ENCODE measurements around the gene NDUFA11. TPM values are rescaled to one million over a fixed set of nuclear protein-coding genes. Genes with fewer than 3 reads are reported as not detected.

The NDUFA11 gene
- total and polyA plus RNA-seq, 2 of the 13 experiments (the other 11 are each of a cell fraction or from before 2014, with no cell fraction given): 286 to 378 TPM

- TF ChIP-seq, protein P1, sequence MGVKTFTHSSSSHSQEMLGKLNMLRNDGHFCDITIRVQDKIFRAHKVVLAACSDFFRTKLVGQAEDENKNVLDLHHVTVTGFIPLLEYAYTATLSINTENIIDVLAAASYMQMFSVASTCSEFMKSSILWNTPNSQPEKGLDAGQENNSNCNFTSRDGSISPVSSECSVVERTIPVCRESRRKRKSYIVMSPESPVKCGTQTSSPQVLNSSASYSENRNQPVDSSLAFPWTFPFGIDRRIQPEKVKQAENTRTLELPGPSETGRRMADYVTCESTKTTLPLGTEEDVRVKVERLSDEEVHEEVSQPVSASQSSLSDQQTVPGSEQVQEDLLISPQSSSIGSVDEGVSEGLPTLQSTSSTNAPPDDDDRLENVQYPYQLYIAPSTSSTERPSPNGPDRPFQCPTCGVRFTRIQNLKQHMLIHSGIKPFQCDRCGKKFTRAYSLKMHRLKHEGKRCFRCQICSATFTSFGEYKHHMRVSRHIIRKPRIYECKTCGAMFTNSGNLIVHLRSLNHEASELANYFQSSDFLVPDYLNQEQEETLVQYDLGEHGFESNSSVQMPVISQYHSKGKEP (CRISPR knock-in tag; IDR thresholded peaks at IDR 0.05): peak; percentile 61; the same call in 1 of the 2 replicates
- 0 out of 2 replicates have a peak, but pooled peaks have one; percentile 46 for TF ChIP-seq ZNF749 (CRISPR knock-in tag; IDR thresholded peaks at IDR 0.05; ENCODE audit: borderline replicate concordance)
- no peak for TF ChIP-seq ZNF432 (CRISPR knock-in tag; IDR thresholded peaks at IDR 0.05; ENCODE audit: borderline replicate concordance)
- TF ChIP-seq, protein P2, sequence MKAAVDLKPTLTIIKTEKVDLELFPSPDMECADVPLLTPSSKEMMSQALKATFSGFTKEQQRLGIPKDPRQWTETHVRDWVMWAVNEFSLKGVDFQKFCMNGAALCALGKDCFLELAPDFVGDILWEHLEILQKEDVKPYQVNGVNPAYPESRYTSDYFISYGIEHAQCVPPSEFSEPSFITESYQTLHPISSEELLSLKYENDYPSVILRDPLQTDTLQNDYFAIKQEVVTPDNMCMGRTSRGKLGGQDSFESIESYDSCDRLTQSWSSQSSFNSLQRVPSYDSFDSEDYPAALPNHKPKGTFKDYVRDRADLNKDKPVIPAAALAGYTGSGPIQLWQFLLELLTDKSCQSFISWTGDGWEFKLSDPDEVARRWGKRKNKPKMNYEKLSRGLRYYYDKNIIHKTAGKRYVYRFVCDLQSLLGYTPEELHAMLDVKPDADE (CRISPR knock-in tag; IDR thresholded peaks at IDR 0.05): no peak
- TF ChIP-seq JUNB (CRISPR knock-in tag; IDR thresholded peaks at IDR 0.05; ENCODE audit: borderline replicate concordance): no peak
- TF ChIP-seq ZNF616 (CRISPR knock-in tag; IDR thresholded peaks at IDR 0.05; ENCODE audit: low read depth): no peak
- no peak for TF ChIP-seq MBD4 (IDR thresholded peaks at IDR 0.05; ENCODE audit: borderline replicate concordance, low read length)
- no peak for TF ChIP-seq GZF1 (CRISPR knock-in tag; IDR thresholded peaks at IDR 0.05)
- TF ChIP-seq NPAS2 (CRISPR knock-in tag; IDR thresholded peaks at IDR 0.05; ENCODE audit: borderline replicate concordance): no peak
- TF ChIP-seq LCORL (IDR thresholded peaks at IDR 0.05): no peak
- 0 out of 2 replicates have a peak, but pooled peaks have one; percentile 64 for TF ChIP-seq LCORL (CRISPR knock-in tag; IDR thresholded peaks at IDR 0.05)
- TF ChIP-seq ONECUT2 (CRISPR knock-in tag; IDR thresholded peaks at IDR 0.05): no peak
- peak; percentile 88 for TF ChIP-seq PHF8 (CRISPR knock-in tag; IDR thresholded peaks at IDR 0.05)
- TF ChIP-seq RAD51 (IDR thresholded peaks at IDR 0.05; ENCODE audit: borderline replicate concordance): no peak
- no peak for TF ChIP-seq EHMT2 (IDR thresholded peaks at IDR 0.05; ENCODE audit: borderline replicate concordance, low read depth, low read length)
- TF ChIP-seq MNT (IDR thresholded peaks at IDR 0.05): peak; percentile 78
- TF ChIP-seq SALL1 (CRISPR knock-in tag; IDR thresholded peaks at IDR 0.05): peak; percentile 85
- TF ChIP-seq, protein P3, sequence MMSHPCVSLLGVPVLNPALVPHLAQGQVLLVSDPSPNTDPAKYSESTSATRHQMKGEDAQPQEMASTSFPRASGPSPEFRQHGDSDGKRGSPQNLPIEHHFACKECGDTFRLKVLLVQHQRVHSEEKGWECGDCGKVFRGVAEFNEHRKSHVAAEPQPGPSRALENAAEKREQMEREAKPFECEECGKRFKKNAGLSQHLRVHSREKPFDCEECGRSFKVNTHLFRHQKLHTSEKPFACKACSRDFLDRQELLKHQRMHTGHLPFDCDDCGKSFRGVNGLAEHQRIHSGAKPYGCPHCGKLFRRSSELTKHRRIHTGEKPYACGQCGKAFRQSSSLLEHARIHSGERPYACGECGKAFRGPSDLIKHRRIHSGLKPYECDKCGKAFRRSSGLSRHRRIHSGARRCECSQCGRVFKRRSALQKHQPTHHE (CRISPR knock-in tag; IDR thresholded peaks at IDR 0.05; ENCODE audit: borderline replicate concordance): peak; percentile 89; the same call in 1 of the 2 replicates
- peak; percentile 94 for TF ChIP-seq RBFOX2 (IDR thresholded peaks at IDR 0.05; ENCODE audit: low read depth, low read length)
- no peak for TF ChIP-seq ZNF367 (CRISPR knock-in tag; IDR thresholded peaks at IDR 0.05; ENCODE audit: borderline replicate concordance)
- TF ChIP-seq KDM1A (CRISPR knock-in tag; IDR thresholded peaks at IDR 0.05): no peak
- no peak for TF ChIP-seq SUZ12 (IDR thresholded peaks at IDR 0.05; ENCODE audit: low read depth, low read length)
- peak; percentile 90 for TF ChIP-seq TAF1 (CRISPR knock-in tag; IDR thresholded peaks at IDR 0.05)
- no peak for TF ChIP-seq PHB2 (IDR thresholded peaks at IDR 0.05; ENCODE audit: partially characterized antibody)
- TF ChIP-seq SOX5 (CRISPR knock-in tag; IDR thresholded peaks at IDR 0.05; ENCODE audit: borderline replicate concordance): no peak
- no peak for TF ChIP-seq ZNF549 (CRISPR knock-in tag; IDR thresholded peaks at IDR 0.05)
- TF ChIP-seq ETV6 (CRISPR knock-in tag; conservative IDR thresholded peaks at IDR 0.05): no peak
- peak; percentile 78; the same call in 1 of the 2 replicates for TF ChIP-seq TBX3 (IDR thresholded peaks at IDR 0.05; ENCODE audit: borderline replicate concordance)
Observed at GRCh38 chr19:5903624-5904351, at the start of gene NDUFA11 (continued).
